ENCODE measurements around the gene EIF5AL1.
"Not testable (repeated sequence)": the region's sequence is repeated elsewhere in the genome, so short reads cannot be mapped to it uniquely, and the experiment has no call there.

Gene EIF5AL1

GRCh38 chr10:79542626-79543025 is 30.3 kb downstream of the EIF5AL1 start:
- H3K79me2 ChIP-seq (ENCODE audit: low read length), result no peaks in the 10 kb centered on the region
- no peak overlapping the region for H3K9ac ChIP-seq (ENCODE audit: low read length)
- no peaks in the 10 kb centered on the region for H4K20me1 ChIP-seq (ENCODE audit: insufficient read depth, low read length)
- H3K4me3 ChIP-seq (ENCODE audit: low read length), result no peak overlapping the region
- H3K4me1 ChIP-seq (ENCODE audit: low read length), result peaks cover 13% of the 10 kb centered on the region
- H3K4me2 ChIP-seq (ENCODE audit: low read length), result no peak overlapping the region
- no peaks in the 10 kb centered on the region for H3K36me3 ChIP-seq (replicated peaks; ENCODE audit: low read depth, low read length)
- TF ChIP-seq CTCF (IDR thresholded peaks at IDR 0.05; ENCODE audit: low read depth, low read length) (no peak), EZH2phosphoT487 (IDR thresholded peaks at IDR 0.05; ENCODE audit: low read depth) (no peak)
- H3K9me3 ChIP-seq (ENCODE audit: insufficient read depth, low read length), result no peaks in the 10 kb centered on the region
- H3K27me3 ChIP-seq (ENCODE audit: low read depth, low read length), result no peaks in the 10 kb centered on the region
- no peak overlapping the region for H3K27ac ChIP-seq (ENCODE audit: low read length)
- no peak overlapping the region for H2AFZ ChIP-seq (ENCODE audit: low read depth, low read length)

GRCh38 chr10:79544408-79544807 is 32.1 kb downstream of the EIF5AL1 start:
- H3K9ac ChIP-seq (ENCODE audit: low read length); H3K27me3 ChIP-seq (ENCODE audit: low read depth, low read length); H3K9me3 ChIP-seq (ENCODE audit: insufficient read depth, low read length); H3K4me3 ChIP-seq (ENCODE audit: low read length); H3K36me3 ChIP-seq (replicated peaks; ENCODE audit: low read depth, low read length); H3K79me2 ChIP-seq (ENCODE audit: low read length); H2AFZ ChIP-seq (ENCODE audit: low read depth, low read length); H4K20me1 ChIP-seq (ENCODE audit: insufficient read depth, low read length); H3K4me2 ChIP-seq (ENCODE audit: low read length); H3K27ac ChIP-seq (ENCODE audit: low read length): not testable (repeated sequence)
- peaks cover 15% of the 10 kb centered on the region for H3K4me1 ChIP-seq (ENCODE audit: low read length)

- H2AFZ ChIP-seq (ENCODE audit: low read depth, low read length); H3K4me3 ChIP-seq (ENCODE audit: low read length); H3K9ac ChIP-seq (ENCODE audit: low read length); H4K20me1 ChIP-seq (ENCODE audit: insufficient read depth, low read length); H3K4me2 ChIP-seq (ENCODE audit: low read length); H3K9me3 ChIP-seq (ENCODE audit: insufficient read depth, low read length); H3K27me3 ChIP-seq (ENCODE audit: low read depth, low read length); H3K36me3 ChIP-seq (replicated peaks; ENCODE audit: low read depth, low read length); H3K27ac ChIP-seq (ENCODE audit: low read length); H3K79me2 ChIP-seq (ENCODE audit: low read length): not testable (repeated sequence)
- H3K4me1 ChIP-seq (ENCODE audit: low read length), result peaks cover 15% of the 10 kb centered on the region
These were observed 32.8 kb downstream of the EIF5AL1 start for GRCh38 chr10:79544926-79545659.

GRCh38 chr10:79547128-79547527 is 34.8 kb downstream of the EIF5AL1 start:
- H3K4me2 ChIP-seq (ENCODE audit: low read length); H3K27me3 ChIP-seq (ENCODE audit: low read depth, low read length); H3K9ac ChIP-seq (ENCODE audit: low read length): not testable (repeated sequence)

GRCh38 chr10:79547973-79548372 is 35.6 kb downstream of the EIF5AL1 start:
- H2AFZ ChIP-seq (ENCODE audit: low read depth, low read length), result no peak overlapping the region
- no peak overlapping the region for H3K4me3 ChIP-seq (ENCODE audit: low read length)
- peaks cover 2% of the 10 kb centered on the region; the same call in 1 of the 2 replicates for H3K4me1 ChIP-seq (ENCODE audit: low read length)
- no peaks in the 10 kb centered on the region for H3K9me3 ChIP-seq (ENCODE audit: insufficient read depth, low read length)
- H3K79me2 ChIP-seq (ENCODE audit: low read length), result no peaks in the 10 kb centered on the region
- no peaks in the 10 kb centered on the region for H3K36me3 ChIP-seq (replicated peaks; ENCODE audit: low read depth, low read length)
- H3K27me3 ChIP-seq (ENCODE audit: low read depth, low read length), result no peaks in the 10 kb centered on the region
- no peak overlapping the region for H3K9ac ChIP-seq (ENCODE audit: low read length)
- TF ChIP-seq EZH2phosphoT487 (IDR thresholded peaks at IDR 0.05; ENCODE audit: low read depth), result no peak
- TF ChIP-seq CTCF (IDR thresholded peaks at IDR 0.05; ENCODE audit: low read depth, low read length), result no peak
- no peaks in the 10 kb centered on the region for H4K20me1 ChIP-seq (ENCODE audit: insufficient read depth, low read length)
- H3K27ac ChIP-seq (ENCODE audit: low read length), result no peak overlapping the region
- no peak overlapping the region for H3K4me2 ChIP-seq (ENCODE audit: low read length)

More at GRCh38 chr10:79547128-79547527, 34.8 kb downstream of the EIF5AL1 start:
- not testable (repeated sequence) for H3K9me3 ChIP-seq (ENCODE audit: insufficient read depth, low read length); H3K36me3 ChIP-seq (replicated peaks; ENCODE audit: low read depth, low read length); H3K27ac ChIP-seq (ENCODE audit: low read length); H3K4me1 ChIP-seq (ENCODE audit: low read length); H4K20me1 ChIP-seq (ENCODE audit: insufficient read depth, low read length); H3K79me2 ChIP-seq (ENCODE audit: low read length); H3K4me3 ChIP-seq (ENCODE audit: low read length); H2AFZ ChIP-seq (ENCODE audit: low read depth, low read length)

Data from OCI-LY3 (cell line).